Activated CD8-positive, alpha-beta T cell treated with anti-CD3 and anti-CD28 coated beads, Interleukin-2, amount 10 ng/mL, durations not matched to agents 7 days and 5 days (primary cell): ENCODE measurements around the gene GOLPH3L. TPM values are rescaled to one million over a fixed set of nuclear protein-coding genes. Genes with fewer than 3 reads are reported as not detected.
"Not testable (repeated sequence)": the region's sequence is repeated elsewhere in the genome, so short reads cannot be mapped to it uniquely, and the experiment has no call there.

Experiments used
- ATAC-seq: fragments of 150-1000 bp; cut with Tn5 transposase; one replicate; pipeline ENCODE4 v1.10.0; 2021; ENCODE audit warnings: moderate library complexity
- CTCF ChIA-PET: fragments of 350-600 bp; sonication (Branson Sonifier 250); formaldehyde crosslinking; loops from one replicate; lab custom pipeline; 2021; ENCODE audit warnings: antibody characterized with exemption; lab: Charles Lee
- POLR2A ChIA-PET: fragments of 350-600 bp; sonication (Branson Sonifier 250); formaldehyde crosslinking; loops from one replicate; lab custom pipeline; 2021; ENCODE audit warnings: antibody characterized with exemption; lab: Charles Lee
- DNase-seq: peaks from one replicate; pipeline ENCODE4 v3.0.0-alpha.2; 2020
- H3K27ac Mint-ChIP-seq: one replicate; pipeline ENCODE4 v1.8.0; 2021; ENCODE audit warnings: mild to moderate bottlenecking, mixed read lengths
- H3K27me3 Mint-ChIP-seq: one replicate; pipeline ENCODE4 v1.8.0; 2021; ENCODE audit warnings: low read depth, mixed read lengths
- H3K36me3 Mint-ChIP-seq: one replicate; pipeline ENCODE4 v1.8.0; 2021; ENCODE audit warnings: low read depth, mixed read lengths
- H3K4me1 Mint-ChIP-seq: one replicate; pipeline ENCODE4 v1.8.0; 2021; ENCODE audit warnings: low read depth, mixed read lengths
- H3K4me3 Mint-ChIP-seq: one replicate; pipeline ENCODE4 v1.8.0; 2021; ENCODE audit warnings: mild to moderate bottlenecking, mixed read lengths
- H3K9me3 Mint-ChIP-seq: one replicate; pipeline ENCODE4 v1.8.0; 2022; ENCODE audit warnings: mixed read lengths; ENCODE audit not compliant: insufficient read depth
- total RNA-seq, 2 experiments: library from RNA; stranded (reverse); gene quantifications; one replicate each; pipeline ENCODE4 v1.2.3, GENCODE V29; 2021

The GOLPH3L gene
- total RNA-seq, 2 experiments from 2014 or later, result 19.4 to 21.2 TPM

GRCh38 chr1:150657064-150657463 is 39.9 kb downstream of the GOLPH3L start:
- ATAC-seq, POLR2A ChIA-PET, H3K9me3 Mint-ChIP-seq: not testable (repeated sequence)

GRCh38 chr1:150654635-150655034 is 42.3 kb downstream of the GOLPH3L start:
- H3K27me3 Mint-ChIP-seq, H3K27ac Mint-ChIP-seq, H3K4me3 Mint-ChIP-seq, H3K4me1 Mint-ChIP-seq, DNase-seq, ATAC-seq, POLR2A ChIA-PET, H3K36me3 Mint-ChIP-seq, H3K9me3 Mint-ChIP-seq: not testable (repeated sequence)
- CTCF ChIA-PET, result interaction anchor here (1.0 kb wide), 1 partner anchor 94 kb away, joined by 3 read pairs; no protein-coding TSS in a partner anchor

More at GRCh38 chr1:150657064-150657463, 39.9 kb downstream of the GOLPH3L start:
- H3K4me1 Mint-ChIP-seq, H3K4me3 Mint-ChIP-seq, H3K27ac Mint-ChIP-seq, CTCF ChIA-PET, DNase-seq, H3K27me3 Mint-ChIP-seq: not testable (repeated sequence)
- peaks cover 16% of the 10 kb centered on the region for H3K36me3 Mint-ChIP-seq

- H3K36me3 Mint-ChIP-seq, result peaks cover 10% of the 10 kb centered on the region
- H3K4me1 Mint-ChIP-seq, result peaks cover 5% of the 10 kb centered on the region
- POLR2A ChIA-PET, result interaction anchor here (0.6 to 1.4 kb wide), 2 partner anchors 21 to 79 kb away, joined by 3 read pairs; partner anchors contain the start of gene ENSA
- H3K27me3 Mint-ChIP-seq, result no peaks in the 10 kb centered on the region
- H3K9me3 Mint-ChIP-seq, result no peaks in the 10 kb centered on the region
- H3K4me3 Mint-ChIP-seq, result no peak overlapping the region
- CTCF ChIA-PET, result interaction anchor here (1.2 kb wide), 1 partner anchor 21 kb away, joined by 3 read pairs; the partner anchor contains the start of gene ENSA
- ATAC-seq, result no peak
- H3K27ac Mint-ChIP-seq, result no peak overlapping the region
- no peak for DNase-seq
Measured at GRCh38 chr1:150650193-150650592, 46.8 kb downstream of the GOLPH3L start.

GRCh38 chr1:150649441-150650075 is 47.4 kb downstream of the GOLPH3L start:
- ChIA-PET CTCF (interaction anchor here (0.9 to 1.2 kb wide), 3 partner anchors 20 to 273 kb away, joined by 3 read pairs; partner anchors contain the start of gene ENSA), POLR2A (interaction anchor here (1.4 kb wide), 1 partner anchor 20 kb away, joined by 3 read pairs; the partner anchor contains the start of gene ENSA)
- peaks cover 10% of the 10 kb centered on the region for H3K36me3 Mint-ChIP-seq

GRCh38 chr1:150642296-150642695 is 54.7 kb downstream of the GOLPH3L start:
- no peaks in the 10 kb centered on the region for H3K27me3 Mint-ChIP-seq
- no peak overlapping the region for H3K27ac Mint-ChIP-seq
- H3K36me3 Mint-ChIP-seq, result no peaks in the 10 kb centered on the region
- DNase-seq (no peak), ATAC-seq (no peak)
- no peak overlapping the region for H3K4me3 Mint-ChIP-seq
- ChIA-PET POLR2A (no interaction called here), CTCF (no interaction called here)
- H3K4me1 Mint-ChIP-seq, result no peaks in the 10 kb centered on the region
- H3K9me3 Mint-ChIP-seq, result no peaks in the 10 kb centered on the region

More at GRCh38 chr1:150649441-150650075, 47.4 kb downstream of the GOLPH3L start:
- ATAC-seq (no peak), DNase-seq (no peak)
- Mint-ChIP-seq H3K27ac (no peak overlapping the region), H3K4me1 (peaks cover 5% of the 10 kb centered on the region), H3K9me3 (no peaks in the 10 kb centered on the region), H3K4me3 (no peak overlapping the region), H3K27me3 (no peaks in the 10 kb centered on the region)

GRCh38 chr1:150641126-150641815 is 55.7 kb downstream of the GOLPH3L start:
- ATAC-seq, POLR2A ChIA-PET, DNase-seq, H3K9me3 Mint-ChIP-seq, H3K27ac Mint-ChIP-seq, H3K4me1 Mint-ChIP-seq, H3K27me3 Mint-ChIP-seq, H3K4me3 Mint-ChIP-seq, H3K36me3 Mint-ChIP-seq: not testable (repeated sequence)
- CTCF ChIA-PET, result interaction anchor here (1.2 to 1.9 kb wide), 2 partner anchors 21 to 81 kb away, joined by 4 read pairs; no protein-coding TSS in a partner anchor

- H3K4me1 Mint-ChIP-seq, H3K27ac Mint-ChIP-seq, H3K9me3 Mint-ChIP-seq, ATAC-seq, DNase-seq, CTCF ChIA-PET, H3K36me3 Mint-ChIP-seq, H3K27me3 Mint-ChIP-seq, H3K4me3 Mint-ChIP-seq: not testable (repeated sequence)
- POLR2A ChIA-PET, result interaction anchor here (1.5 kb wide), 1 partner anchor 9 kb away, joined by 3 read pairs; the partner anchor contains the start of gene ENSA
Measured at GRCh38 chr1:150638430-150638829, 58.5 kb downstream of the GOLPH3L start.

- H3K36me3 Mint-ChIP-seq, H3K27ac Mint-ChIP-seq, CTCF ChIA-PET, ATAC-seq, H3K9me3 Mint-ChIP-seq, H3K4me1 Mint-ChIP-seq, H3K27me3 Mint-ChIP-seq, POLR2A ChIA-PET, DNase-seq, H3K4me3 Mint-ChIP-seq: not testable (repeated sequence)
Measured at GRCh38 chr1:150634839-150635622, 61.9 kb downstream of the GOLPH3L start.

GRCh38 chr1:150629115-150629928 is 67.6 kb downstream of the GOLPH3L start, which contains the start of gene ENSA:
Gene ENSA (minus strand): TSS chr1:150629612. CDS start chr1:150629470, 142 bp downstream.
- Mint-ChIP-seq H3K27me3 (no peaks in the 10 kb centered on the region), H3K9me3 (no peaks in the 10 kb centered on the region), H3K27ac (no peak within 1 kb of the TSS), H3K36me3 (peaks cover 33% of the 10 kb centered on the region), H3K4me3 (no peak within 1 kb of the TSS), H3K4me1 (peaks cover 19% of the 10 kb centered on the region)
- ATAC-seq (peak; percentile 91), DNase-seq (peak; percentile 98)
- CTCF ChIA-PET, result interaction anchor here (0.7 to 17.7 kb wide), 11 partner anchors 10 to 360 kb away, joined by 3 to 386 read pairs (median 4); partner anchors contain the start of genes GOLPH3L and MCL1
- POLR2A ChIA-PET, result interaction anchor here (0.7 to 3.6 kb wide), 28 partner anchors 8 to 361 kb away, joined by 3 to 73 read pairs (median 4); partner anchors contain the start of genes APH1A, FALEC, GOLPH3L and MCL1

GRCh38 chr1:150628766-150629114 is 68.2 kb downstream of the GOLPH3L start:
- no peak for DNase-seq
- ChIA-PET POLR2A (interaction anchor here (0.6 to 3.6 kb wide), 13 partner anchors 9 to 348 kb away, joined by 3 to 73 read pairs (median 6); partner anchors contain the start of genes FALEC and MCL1), CTCF (interaction anchor here (0.7 to 17.7 kb wide), 10 partner anchors 9 to 373 kb away, joined by 3 to 386 read pairs (median 4); partner anchors contain the start of genes GOLPH3L and MCL1)
- H3K27ac Mint-ChIP-seq, result no peak overlapping the region
- peaks cover 38% of the 10 kb centered on the region for H3K36me3 Mint-ChIP-seq
- H3K4me3 Mint-ChIP-seq, result no peak overlapping the region
- no peaks in the 10 kb centered on the region for H3K27me3 Mint-ChIP-seq
- H3K4me1 Mint-ChIP-seq, result peaks cover 25% of the 10 kb centered on the region
- no peak for ATAC-seq
- no peaks in the 10 kb centered on the region for H3K9me3 Mint-ChIP-seq
